Heart left ventricle (tissue), 16 donors: ENCODE measurements around the gene GSX1. TPM values are rescaled to one million over a fixed set of nuclear protein-coding genes. Genes with fewer than 3 reads are reported as not detected.
"Not testable (repeated sequence)": the region's sequence is repeated elsewhere in the genome, so short reads cannot be mapped to it uniquely, and the experiment has no call there.

Experiments used
- ATAC-seq, 4 donors: fragments of 200-7000 bp; cut with Tn5 transposase; one replicate each; pipeline ENCODE4 v1.9.1; 2020 to 2022; ENCODE audit warnings: moderate library complexity in 4 of 4, mild to moderate bottlenecking in 3 of 4, moderate number of reproducible peaks in 1 of 4
- DNase-seq, 5 donors: peaks; one replicate each; pipeline ENCODE4 v3.0.0-alpha.2; 2020
- H3K27ac ChIP-seq, 12 donors: fragments of 200-600 bp; sonication (generic) in 4 of 12; one replicate each; pipeline versions ENCODE4 v1.5.0 to v1.8.0; 2016 to 2022; ENCODE audit warnings: mild to moderate bottlenecking in 2 of 12
- H3K27me3 ChIP-seq, 9 donors: fragments of 200-600 bp; sonication (generic) in 2 of 9; one replicate each; pipeline versions ENCODE4 v1.5.1 to v1.8.0; 2016 to 2022; ENCODE audit warnings: mild to moderate bottlenecking in 3 of 9
- H3K36me3 ChIP-seq, 9 donors: fragments of 200-600 bp; sonication (generic) in 2 of 9; one replicate each; pipeline versions ENCODE4 v1.5.0 to v1.8.0; 2018 to 2022; ENCODE audit warnings: mild to moderate bottlenecking in 2 of 9
- H3K4me1 ChIP-seq, 12 donors: fragments of 200-600 bp; sonication (generic) in 4 of 12; one replicate each; pipeline versions ENCODE4 v1.5.0 to v1.8.0; 2016 to 2022; ENCODE audit warnings: mild to moderate bottlenecking in 3 of 12
- H3K4me3 ChIP-seq, 12 donors: fragments of 200-600 bp; sonication (generic) in 4 of 12; one replicate each; pipeline versions ENCODE4 v1.5.0 to v1.8.0; 2017 to 2022; ENCODE audit warnings: mild to moderate bottlenecking in 9 of 12, moderate library complexity in 4 of 12
- H3K9me3 ChIP-seq, 12 donors: fragments of 200-600 bp; sonication (generic) in 4 of 12; one replicate each; pipeline versions ENCODE4 v1.5.0 to v1.8.0; 2016 to 2022; ENCODE audit warnings: mild to moderate bottlenecking in 1 of 12
- CTCF ChIP-seq, 12 donors: fragments of 200-600 bp; sonication (generic) in 4 of 12; IDR thresholded peaks; one replicate each; pipeline versions ENCODE4 v1.5.0 to v1.8.0; 2018 to 2022; ENCODE audit warnings: antibody characterized with exemption in 12 of 12, mild to moderate bottlenecking in 5 of 12
- POLR2A ChIP-seq, 2 donors: fragments of 450-650 bp; IDR thresholded peaks; one replicate each; pipeline ENCODE4 v1.6.1; 2017; ENCODE audit warnings: antibody characterized with exemption in 2 of 2, mild to moderate bottlenecking in 2 of 2, moderate library complexity in 2 of 2
- WGBS, 4 donors: extraction: QIAGEN DNeasy Blood & Tissue Kit in 2 of 4; methylation state at CpG; one replicate each; pipeline versions ENCODE4 v1.1.5 to v1.1.7; 2013 to 2018; 5-methylcytosine and 5-hydroxymethylcytosine counted together
- intact Hi-C, 10 donors: fragments of 100-400 bp; cut with DNase I; formaldehyde crosslinking; loops; one replicate each; pipeline versions ENCODE4 v1.11.1 to v1.14.2; 2022
- polyA plus RNA-seq, 2 donors: library from polyadenylated mRNA; stranded (reverse); fragments of 200-250 nt; gene quantifications; one replicate each; pipeline ENCODE4 v1.2.3, GENCODE V29; 2013
- total RNA-seq, 9 donors: library from RNA; depleted of rRNA in 2 of 9; stranded (reverse); fragments of >200 nt in 2 of 9; fragmentation: NEBNext Ultra II Directional in 3 of 9; extraction: Animal tissue kit (Norgen Biotek cat#: 25700) in 3 of 9; gene quantifications; one replicate each; pipeline versions ENCODE4 v1.1.0 to v1.2.4, GENCODE V29; 2016 to 2023
- donor health status: ischemic (EF 13 %, LVEDD 7.1; RV severe dilation, severe dysfunction).
- donor health status: healthy with polysubstance abuse.
- donor health status: DM: no; HTN: yes; CAD: no.
- donor health status: DM: no; HTN: no; CAD: no.
- donor health status: ischemic (EF 25% LVEDD 6.9; RV normal size, moderate dysfunction).
- donor health status: ischemic (EF 25% LVEDD 5.7; RV mildly dilated, moderate dysfunction).
- donor health status: healthy.
- donor health status: DM: yes; HTN: yes; CAD: no.
- donor health status: ischemic (EF 35%, LVEDD 5.7; RV mildly dilated, moderate dysfunction).
- donor health status: nonischemic (EF 11% LVEDD 7.7; RV severe dilation, severe dysfunction).
- donor health status: DM: yes; HTN: yes; CAD: no.
- donor health status: PGD.
- donor health status: ischemic (EF 29% LVEDD 5.4; RV normal size, mild dysfunction).
- donor health status: nonischemic (EF 23%, LVEDD 6.1; RV moderate dilation, normal function).

The GSX1 gene
- total and polyA plus RNA-seq, 11 donors = not detected

GRCh38 chr13:27810461-27810860, 18.2 kb downstream of the GSX1 start:
- H3K27ac ChIP-seq = no peak overlapping the region
- no peaks in the 10 kb centered on the region for H3K9me3 ChIP-seq
- peaks cover 0 to 64% (median 16%) of the 10 kb centered on the region in 9 donors for H3K27me3 ChIP-seq
- DNase-seq (no peak), ATAC-seq (no peak)
- H3K4me1 ChIP-seq = no peaks in the 10 kb centered on the region
- TF ChIP-seq POLR2A (IDR thresholded peaks at IDR 0.05) = no peak
- TF ChIP-seq CTCF (IDR thresholded peaks at IDR 0.05) = no peak
- WGBS, 4 donors = 49 to 64% (median 56%) methylated on average over 2 of the region's 2 CpGs
- no peak overlapping the region for H3K4me3 ChIP-seq
- intact Hi-C loops = no loop called here
- no peaks in the 10 kb centered on the region for H3K36me3 ChIP-seq

GRCh38 chr13:27813826-27814225, 21.5 kb downstream of the GSX1 start:
- no peak for ATAC-seq

GRCh38 chr13:27817832-27818231, 25.5 kb downstream of the GSX1 start:
- intact Hi-C loops, H3K9me3 ChIP-seq, H3K36me3 ChIP-seq, H3K4me1 ChIP-seq, DNase-seq, H3K27ac ChIP-seq, H3K4me3 ChIP-seq, ATAC-seq: not testable (repeated sequence)
- peaks cover 15 to 85% (median 45%) of the 10 kb centered on the region in 9 donors for H3K27me3 ChIP-seq
- WGBS, 4 donors = 84 to 86% (median 85%) methylated on average over 2 of the region's 2 CpGs

More at GRCh38 chr13:27813826-27814225, 21.5 kb downstream of the GSX1 start:
- 71 to 81% (median 77%) methylated on average over 9 of the region's 9 CpGs for WGBS, 4 donors
- H3K4me1 ChIP-seq = no peaks in the 10 kb centered on the region
- intact Hi-C loops = no loop called here
- TF ChIP-seq CTCF (IDR thresholded peaks at IDR 0.05) = no peak
- no peak for TF ChIP-seq POLR2A (IDR thresholded peaks at IDR 0.05)
- DNase-seq = no peak
- H3K9me3 ChIP-seq = no peaks in the 10 kb centered on the region
- H3K27ac ChIP-seq = no peak overlapping the region
- H3K4me3 ChIP-seq = no peak overlapping the region
- H3K36me3 ChIP-seq = no peaks in the 10 kb centered on the region
- peaks cover 0 to 62% (median 14%) of the 10 kb centered on the region in 9 donors for H3K27me3 ChIP-seq

GRCh38 chr13:27820524-27821482, 28.5 kb downstream of the GSX1 start:
- Histone ChIP-seq H3K9me3 (no peaks in the 10 kb centered on the region), H3K4me1 (no peaks in the 10 kb centered on the region), H3K27me3 (peaks cover 29 to 96% (median 67%) of the 10 kb centered on the region in 9 donors), H3K27ac (no peak overlapping the region), H3K36me3 (no peaks in the 10 kb centered on the region), H3K4me3 (no peak overlapping the region)
- WGBS, 4 donors = 1 to 3% (median 1%) methylated on average over 39 to 46 of the region's 46 CpGs
- intact Hi-C loops = loop anchor here in 3 of 10 donors (10.0 kb wide), 1 partner anchor 836 kb away; no protein-coding TSS in a partner anchor
- TF ChIP-seq POLR2A (IDR thresholded peaks at IDR 0.05) = no peak
- TF ChIP-seq CTCF (IDR thresholded peaks at IDR 0.05) = no peak
- DNase-seq (no peak), ATAC-seq (no peak)
